SIG-M5 treated with dmso at 0.1 percent for 504 hours (cell line): ENCODE measurements around the gene NKTR.
"Not testable (repeated sequence)": the region's sequence is repeated elsewhere in the genome, so short reads cannot be mapped to it uniquely, and the experiment has no call there.

Experiments used
- DNase-seq: peaks from one replicate; lab custom pipeline; 2025; ENCODE audit not compliant: unreplicated experiment; lab: John Stamatoyannopoulos, UW

NKTR gene

DNA sequence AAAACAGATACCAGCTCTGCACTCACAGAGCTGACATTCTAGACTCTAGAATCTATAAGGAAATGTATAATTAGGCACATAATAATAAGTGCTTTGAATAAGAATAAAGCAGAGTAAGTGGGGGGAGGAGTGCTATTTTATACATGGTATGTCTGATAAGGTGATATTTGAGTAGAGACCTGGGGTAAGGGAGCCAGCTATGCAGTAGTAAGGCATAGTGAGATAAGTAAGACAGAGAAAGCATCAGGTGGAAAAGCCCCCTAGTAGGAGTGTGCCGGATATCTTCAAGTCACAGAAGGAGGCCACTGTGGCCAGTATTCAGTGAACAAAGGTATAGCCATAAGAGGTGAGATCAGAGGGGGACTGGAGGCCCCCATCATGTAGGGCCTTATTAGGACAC lies 6.9 kb upstream of the NKTR start:
- no peak for DNase-seq

DNA sequence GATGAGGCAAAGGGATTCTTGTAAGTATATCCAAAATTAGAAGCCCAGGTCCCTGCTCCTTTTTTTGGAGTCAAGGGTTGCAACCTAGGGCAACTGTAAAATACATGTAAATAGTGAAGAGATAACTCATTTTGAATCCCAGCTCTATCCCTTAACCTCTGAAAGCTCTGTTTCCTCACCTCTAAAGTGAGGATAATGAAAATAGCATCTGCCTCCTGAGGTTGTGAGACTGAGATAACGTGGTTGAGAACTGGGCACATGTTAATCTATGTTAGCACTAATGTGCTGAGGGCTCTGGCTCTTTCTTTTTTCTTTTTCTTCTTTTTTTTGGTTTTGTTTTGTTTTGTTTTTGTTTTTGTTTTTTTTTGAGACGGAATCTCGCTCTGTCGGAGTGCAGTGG lies 4.8 kb upstream of the NKTR start:
- no peak for DNase-seq

DNA sequence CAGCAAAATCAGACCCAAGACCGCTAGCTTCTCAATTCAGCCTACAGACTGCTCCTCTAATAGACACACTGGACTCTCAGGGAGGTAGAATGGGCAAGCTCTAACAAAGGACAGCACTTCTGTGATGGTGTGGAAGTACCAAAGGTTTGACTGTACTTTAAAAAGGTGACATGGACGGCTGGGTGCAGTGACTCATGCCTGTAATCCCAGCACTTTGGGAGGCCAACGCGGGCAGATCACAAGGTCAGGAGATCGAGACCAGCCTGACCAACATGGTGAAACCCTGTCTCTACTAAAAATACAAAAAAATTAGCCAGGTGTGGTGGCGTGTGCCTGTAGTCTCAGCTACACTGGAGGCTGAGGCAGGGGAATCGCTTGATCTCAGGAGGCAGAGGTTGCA lies 3.4 kb upstream of the NKTR start:
- DNase-seq: not testable (repeated sequence)

DNA sequence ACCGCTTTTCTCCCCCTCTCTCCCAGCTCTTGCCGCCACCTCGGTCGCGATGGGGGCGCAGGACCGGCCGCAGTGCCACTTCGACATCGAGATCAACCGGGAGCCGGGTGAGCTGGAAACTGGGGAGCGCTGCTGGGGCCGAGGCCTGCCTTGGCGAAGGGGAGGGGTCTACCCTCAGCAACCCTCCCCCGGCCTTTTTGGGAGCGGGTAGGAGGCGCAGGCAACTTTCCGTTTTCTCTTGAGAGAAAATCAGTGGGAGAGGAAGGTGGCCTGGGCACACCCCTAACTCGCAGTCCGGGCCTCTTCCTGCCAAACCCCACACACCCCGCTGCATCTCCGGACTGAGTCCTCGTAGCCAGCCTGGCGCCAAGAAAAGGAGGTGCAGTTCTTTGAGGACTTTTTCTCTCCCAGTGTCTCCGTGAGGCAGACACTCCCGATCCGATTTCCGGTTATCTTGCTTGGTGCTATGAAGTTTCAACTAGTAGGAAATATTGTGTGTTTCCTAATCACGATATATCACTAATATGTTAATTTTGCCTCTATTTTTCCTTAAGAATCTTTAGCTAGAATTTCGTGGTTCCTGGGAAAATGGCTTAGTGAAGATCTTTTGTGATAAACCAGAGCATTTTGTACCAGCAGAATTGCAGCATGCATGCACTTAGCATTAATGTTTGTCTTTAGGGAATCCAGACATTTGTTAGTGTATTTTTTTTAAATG lies 631 bp downstream of the NKTR start:
- peak; percentile 87 for DNase-seq

DNA sequence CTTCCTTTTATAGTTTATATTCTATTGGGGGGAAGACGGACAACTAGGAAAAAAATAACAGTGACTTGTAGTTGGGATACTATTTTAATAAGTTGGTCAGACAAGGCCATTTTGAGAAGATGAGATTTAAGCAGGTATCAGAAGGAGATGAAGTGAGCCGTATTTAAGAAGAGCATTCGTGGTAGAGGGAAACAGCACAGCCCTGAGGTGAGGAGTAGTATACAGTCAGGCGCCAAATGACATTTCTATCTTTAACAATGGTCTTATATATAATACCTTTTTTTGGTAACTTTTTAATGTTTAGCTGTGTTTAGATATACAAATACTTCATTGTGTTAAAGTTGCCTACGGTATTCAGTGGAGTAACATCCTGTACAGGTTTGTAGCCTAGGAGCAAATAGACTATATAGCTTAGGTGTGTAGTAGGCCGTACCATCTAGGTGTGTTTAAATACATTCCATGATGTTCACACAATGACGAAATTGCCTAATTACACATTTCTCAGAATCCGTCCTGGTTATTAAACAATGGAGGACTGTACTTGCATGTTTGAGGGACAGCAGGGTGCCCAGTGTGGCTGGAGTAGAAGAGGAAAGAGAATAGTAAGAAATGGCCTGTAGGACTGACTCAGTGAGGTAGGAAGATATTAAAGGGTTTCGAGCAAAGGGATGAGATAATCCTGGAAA lies 1.6 kb downstream of the NKTR start:
- peak; percentile 37 for DNase-seq

DNA sequence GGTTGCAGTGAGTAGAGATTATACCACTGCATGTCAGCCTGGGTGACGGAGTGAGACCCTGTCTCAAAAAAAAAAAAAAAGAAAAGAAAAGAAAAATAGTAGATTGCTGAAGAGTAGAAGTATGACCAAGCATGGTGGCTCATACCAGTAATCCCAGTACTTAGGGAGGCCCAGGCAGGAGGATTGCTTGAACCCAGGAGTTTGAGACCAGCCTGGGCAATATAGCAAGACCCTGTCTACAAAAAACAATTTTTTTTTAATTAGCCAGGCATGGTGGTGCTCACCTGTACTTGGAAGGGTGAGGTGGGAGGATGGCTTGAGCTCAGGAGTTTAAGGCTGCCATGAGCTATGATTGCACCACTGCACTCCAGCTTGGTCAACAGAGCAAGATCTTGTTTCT lies 2.5 kb downstream of the NKTR start:
- no peak for DNase-seq

DNA sequence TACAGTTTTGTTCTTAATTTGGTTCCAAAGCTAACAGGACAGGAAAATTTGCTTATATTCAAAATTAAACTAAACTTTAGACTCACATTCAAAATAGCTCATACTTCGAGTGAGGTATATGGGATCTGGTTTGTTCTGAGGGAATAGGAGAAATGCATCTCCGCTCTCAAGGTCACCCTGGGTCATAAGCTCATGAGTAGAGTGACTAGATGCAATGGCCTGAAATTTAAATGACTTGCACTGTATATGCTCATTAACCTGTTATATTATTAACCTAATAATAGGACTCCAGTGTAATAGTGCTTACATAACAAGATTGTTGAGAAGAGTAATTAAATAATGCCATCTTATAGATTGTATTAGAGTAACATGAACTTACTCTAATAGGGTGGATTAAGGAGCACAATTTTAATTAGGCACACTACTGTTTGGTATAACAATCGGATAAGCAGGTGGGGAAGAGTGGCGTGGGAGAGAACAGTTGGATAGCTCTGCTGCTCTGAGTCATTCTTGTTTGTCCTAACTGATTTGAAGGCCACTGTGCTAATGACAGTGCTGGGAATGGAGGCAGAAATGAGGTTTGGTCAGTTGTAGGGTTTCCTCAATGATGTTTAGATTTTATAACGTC lies 5.2 kb downstream of the NKTR start:
- DNase-seq: no peak

DNA sequence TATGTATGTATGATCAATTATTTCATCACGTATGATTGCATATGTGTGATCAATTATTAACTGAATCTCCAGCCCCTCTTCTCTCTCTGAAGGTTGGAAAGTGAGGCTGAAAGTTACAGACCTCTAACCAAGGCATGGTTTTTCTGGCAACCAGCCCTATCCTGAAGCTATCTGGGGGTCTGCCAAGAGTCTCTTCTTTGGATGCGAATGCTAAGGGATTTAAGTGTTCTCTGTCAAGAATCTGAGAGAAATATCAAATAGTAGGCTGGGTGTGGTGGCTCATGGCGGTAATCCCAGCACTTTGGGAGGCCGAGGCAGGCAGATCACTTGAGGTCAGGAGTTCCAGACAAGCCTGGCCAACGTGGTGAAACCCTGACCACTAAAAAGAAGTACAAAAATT lies 8.1 kb downstream of the NKTR start:
- DNase-seq: no peak

DNA sequence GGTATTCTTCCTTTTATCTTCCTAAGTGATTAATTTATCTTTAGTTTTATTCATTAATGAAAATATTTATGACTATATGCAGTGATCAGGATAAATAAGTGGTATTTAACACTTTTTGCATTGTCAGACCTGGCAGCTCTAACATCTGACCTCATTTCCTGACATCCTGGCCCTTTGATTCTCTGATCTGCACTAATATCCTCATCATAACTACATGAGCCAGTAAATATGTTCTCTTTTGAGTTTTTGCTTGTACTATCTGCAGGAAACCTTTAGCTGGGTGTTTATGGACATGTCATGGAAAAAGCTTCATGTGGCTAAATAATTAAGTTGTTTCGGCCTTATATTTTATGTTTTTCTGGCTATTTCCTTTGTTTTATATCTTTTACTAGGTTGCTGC lies 10.5 kb downstream of the NKTR start:
- no peak for DNase-seq

DNA sequence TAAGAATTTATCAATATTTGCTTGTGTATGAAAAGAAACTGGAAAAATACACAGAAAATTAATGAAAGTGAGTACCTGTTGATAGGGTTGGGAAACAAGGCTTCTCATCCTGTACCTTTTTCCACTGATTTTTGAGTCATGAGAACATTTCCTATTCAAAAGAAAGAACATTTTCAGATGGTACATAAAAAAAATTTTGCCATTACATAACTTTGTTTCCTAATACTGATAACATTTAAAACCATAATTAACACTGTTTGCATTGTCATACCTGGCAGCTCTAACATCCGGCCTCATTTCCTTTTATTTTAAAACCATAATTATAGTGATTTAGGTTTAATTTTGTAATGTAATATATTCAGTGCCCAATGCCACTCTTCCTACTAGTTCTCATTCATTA lies 11.7 kb downstream of the NKTR start:
- DNase-seq: no peak

DNA sequence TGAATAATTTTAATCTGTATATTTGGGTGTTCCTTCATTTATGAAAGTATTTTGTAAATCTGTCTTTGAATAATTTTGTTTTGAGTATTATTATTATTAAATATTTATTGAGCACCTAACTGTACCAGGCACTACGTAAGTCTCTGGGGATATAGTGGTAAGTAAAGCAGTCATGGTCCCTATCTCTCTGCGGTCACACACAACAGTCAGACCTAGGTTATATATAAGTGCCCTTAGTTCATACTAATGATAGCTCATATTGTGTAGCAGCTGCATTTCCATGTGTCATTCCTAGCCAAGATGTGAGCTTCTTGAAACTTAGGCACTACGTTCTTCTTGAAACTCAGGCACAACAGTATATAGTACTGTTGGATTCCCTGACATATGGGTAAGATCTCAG lies 12.4 kb downstream of the NKTR start:
- no peak for DNase-seq

DNA sequence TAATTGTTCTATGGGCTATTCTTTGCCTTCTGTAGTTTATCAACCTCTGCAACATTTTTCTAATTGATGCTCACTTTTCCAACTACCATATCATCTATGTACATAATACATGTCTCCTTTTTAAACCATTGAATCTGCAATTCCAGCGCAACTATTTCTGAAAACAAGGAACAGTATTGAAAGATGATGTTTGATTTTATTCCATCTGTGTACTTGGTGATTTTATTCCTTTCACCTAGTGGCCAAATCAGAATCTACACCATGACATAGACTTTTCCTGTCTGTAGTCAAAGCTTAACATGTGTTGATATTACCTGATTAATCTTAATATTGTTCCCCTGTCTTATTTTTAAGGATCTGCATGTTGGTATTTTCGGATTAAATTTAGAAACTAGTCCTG lies 13.0 kb downstream of the NKTR start:
- DNase-seq: peak; percentile 8

DNA sequence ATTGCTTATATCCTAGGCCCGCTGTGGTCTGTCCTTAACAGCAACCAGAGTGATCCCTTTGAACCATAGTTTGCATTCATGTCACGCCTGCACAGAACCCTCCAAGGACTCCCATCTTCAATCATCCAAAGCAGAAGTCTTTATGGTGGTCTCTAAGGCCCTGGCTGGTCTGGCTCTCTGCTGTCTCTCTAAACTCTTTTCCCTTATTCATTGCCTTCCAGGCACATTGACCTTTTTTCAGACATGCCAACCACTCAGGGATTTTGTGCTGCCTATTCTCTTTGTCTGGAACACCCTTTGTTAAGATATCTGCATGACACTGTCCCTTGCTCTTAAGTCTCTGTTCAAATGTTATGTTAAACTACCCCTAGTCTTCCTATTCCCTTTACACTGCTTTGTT lies 31.1 kb downstream of the NKTR start:
- DNase-seq: no peak

DNA sequence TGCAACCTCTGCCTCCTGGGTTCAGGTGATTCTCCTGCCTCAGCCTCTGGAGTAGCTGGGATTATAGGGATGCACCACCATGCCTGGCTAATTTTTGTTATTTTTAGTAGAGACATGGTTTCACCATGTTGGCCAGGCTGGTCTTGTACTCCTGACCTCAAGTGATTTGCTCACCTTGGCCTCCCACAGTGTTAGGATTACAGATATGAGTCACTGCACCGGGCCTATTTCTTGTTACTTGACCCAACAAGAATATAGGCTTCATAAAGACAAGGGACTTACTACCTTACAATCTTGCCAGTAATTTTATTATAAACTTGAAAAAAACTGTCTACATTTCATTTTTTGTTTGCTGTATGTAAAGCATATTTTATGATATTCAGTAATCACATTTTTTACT lies 31.7 kb downstream of the NKTR start:
- DNase-seq: no peak

DNA sequence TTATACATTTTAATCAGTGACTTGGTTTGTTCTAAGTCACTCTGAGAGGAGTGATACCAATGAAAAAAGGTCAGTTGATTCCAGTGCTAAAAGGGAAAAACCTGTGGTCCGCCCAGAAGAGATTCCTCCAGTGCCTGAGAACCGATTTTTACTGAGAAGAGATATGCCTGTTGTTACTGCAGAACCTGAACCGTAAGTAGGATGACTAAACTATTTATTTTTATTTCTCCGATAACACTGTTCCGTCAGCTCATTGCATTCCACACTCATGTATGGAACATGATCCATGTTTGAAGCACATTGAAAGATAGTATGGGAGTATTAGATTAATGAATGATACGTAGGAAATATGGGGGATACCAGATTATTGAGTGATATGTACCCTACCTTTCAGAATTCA lies 33.1 kb downstream of the NKTR start:
- no peak for DNase-seq

DNA sequence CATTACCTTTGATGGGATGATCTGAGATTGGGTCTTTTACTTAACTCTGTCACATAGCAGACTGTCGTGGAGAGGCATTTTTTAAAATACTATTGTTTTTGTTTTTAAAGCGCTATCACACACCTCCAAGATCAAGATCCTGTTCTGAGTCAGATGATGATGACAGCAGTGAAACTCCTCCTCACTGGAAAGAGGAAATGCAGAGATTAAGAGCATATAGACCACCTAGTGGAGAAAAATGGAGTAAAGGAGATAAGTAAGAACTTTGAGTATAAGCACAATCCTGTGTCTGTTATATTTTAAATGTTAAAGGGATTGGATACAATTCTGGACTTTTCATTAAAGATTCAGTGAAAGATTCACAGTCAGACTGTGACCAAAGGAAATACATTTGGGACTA lies 34.6 kb downstream of the NKTR start:
- DNase-seq: peak; percentile 69

DNA sequence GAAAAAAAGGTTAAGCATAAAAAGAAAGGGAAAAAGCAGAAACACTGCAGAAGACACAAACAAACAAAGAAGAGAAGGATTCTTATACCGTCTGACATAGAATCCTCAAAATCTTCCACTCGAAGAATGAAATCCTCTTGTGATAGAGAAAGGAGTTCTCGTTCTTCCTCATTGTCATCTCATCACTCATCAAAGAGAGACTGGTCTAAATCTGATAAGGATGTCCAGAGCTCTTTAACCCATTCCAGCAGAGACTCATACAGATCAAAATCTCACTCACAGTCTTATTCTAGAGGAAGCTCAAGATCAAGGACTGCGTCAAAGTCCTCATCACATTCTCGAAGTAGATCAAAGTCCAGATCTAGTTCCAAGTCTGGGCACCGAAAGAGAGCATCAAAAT lies 36.5 kb downstream of the NKTR start:
- DNase-seq: no peak

DNA sequence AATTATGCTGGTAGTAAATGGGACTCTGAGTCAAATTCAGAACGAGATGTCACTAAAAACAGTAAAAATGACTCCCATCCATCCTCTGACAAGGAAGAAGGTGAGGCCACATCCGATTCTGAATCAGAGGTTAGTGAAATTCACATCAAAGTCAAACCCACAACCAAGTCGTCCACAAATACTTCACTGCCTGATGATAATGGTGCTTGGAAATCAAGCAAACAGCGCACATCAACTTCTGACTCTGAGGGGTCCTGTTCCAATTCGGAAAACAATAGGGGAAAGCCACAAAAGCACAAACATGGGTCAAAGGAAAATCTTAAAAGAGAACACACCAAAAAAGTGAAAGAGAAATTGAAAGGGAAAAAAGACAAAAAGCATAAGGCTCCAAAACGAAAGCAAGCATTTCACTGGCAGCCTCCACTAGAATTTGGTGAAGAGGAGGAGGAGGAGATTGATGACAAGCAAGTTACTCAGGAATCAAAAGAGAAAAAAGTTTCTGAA lies 37.9 kb downstream of the NKTR start:
- no peak for DNase-seq

DNA sequence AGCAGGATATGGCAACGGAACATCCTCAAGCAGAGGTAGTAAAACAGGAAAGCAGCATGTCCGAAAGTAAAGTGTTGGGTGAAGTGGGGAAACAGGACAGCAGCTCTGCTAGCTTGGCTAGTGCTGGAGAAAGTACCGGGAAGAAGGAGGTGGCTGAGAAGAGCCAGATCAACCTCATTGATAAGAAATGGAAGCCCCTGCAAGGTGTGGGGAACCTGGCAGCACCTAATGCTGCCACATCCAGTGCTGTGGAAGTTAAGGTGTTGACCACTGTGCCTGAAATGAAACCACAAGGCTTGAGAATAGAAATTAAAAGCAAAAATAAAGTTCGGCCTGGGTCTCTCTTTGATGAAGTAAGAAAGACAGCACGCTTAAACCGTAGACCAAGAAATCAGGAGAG lies 38.7 kb downstream of the NKTR start:
- no peak for DNase-seq

DNA sequence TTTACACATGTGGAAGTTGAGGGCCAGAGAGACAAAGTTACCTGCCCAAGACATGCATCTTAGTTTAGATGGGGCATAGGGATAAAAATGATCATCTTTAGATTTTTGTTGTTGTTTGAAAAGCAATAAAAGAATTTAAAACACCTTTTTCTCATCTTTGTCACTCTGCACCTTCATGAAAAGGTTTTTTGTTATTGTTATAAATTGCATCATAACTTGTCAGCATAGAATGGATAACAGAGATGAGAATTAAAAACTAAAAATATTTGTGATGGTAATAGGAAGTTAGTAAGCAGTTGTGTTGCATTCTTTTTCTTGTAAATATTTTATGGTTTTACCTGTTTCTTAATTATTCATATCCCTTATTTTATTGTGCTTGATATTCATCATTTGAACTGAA lies 39.6 kb downstream of the NKTR start:
- no peak for DNase-seq

DNA sequence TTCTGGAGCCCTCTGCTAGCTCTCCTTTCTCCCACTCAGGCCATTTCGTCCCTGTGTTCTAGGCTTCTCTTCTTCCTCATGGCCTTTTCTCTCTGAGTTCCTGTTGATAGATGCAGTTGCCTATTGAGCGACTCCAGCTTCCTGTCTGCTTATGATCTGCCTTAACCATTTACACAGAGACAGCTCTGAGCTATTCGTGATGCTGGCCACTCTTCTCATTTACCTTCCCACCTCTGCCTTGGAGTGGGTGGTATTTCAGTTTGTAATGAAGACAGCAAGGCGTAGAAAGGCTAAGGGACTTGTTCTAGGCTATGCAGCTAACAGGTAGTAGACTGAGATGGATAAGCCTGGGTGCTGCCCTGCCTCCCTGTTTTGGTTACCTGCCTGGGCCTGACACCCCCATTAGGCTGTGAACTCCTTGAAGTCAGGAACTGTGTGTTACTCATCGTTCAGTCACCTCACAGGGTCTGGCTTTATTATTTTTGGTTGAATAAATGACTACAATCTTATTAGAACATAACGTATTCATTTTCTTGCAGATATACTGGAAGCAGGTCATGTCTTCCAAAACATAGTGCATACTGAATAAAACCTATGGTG lies 40.4 kb downstream of the NKTR start:
- DNase-seq: no peak
